ENCODE results near the gene ADAMTSL1. TPM values are rescaled to one million over a fixed set of nuclear protein-coding genes. Genes with fewer than 3 reads are reported as not detected.

ADAMTSL1 gene
- total and polyA plus RNA-seq, 2 of the 13 experiments (the other 11 are each of a cell fraction or from before 2014, with no cell fraction given): not detected

GRCh38 chr9:18770131-18770908 lies 296.4 kb downstream of the ADAMTSL1 start:
- no peak overlapping the region for H3K27ac ChIP-seq (ENCODE audit: extremely low read length, insufficient read depth, low read length)
- H2AFZ ChIP-seq (ENCODE audit: low read length): no peak overlapping the region
- no TSS peak for BruUV-seq (replicated peaks)
- DNase-seq (ENCODE audit: low spot score): no peak
- H3K27me3 ChIP-seq (ENCODE audit: control insufficient read depth in 1 of 2, insufficient read depth in 2 of 2, low read length in 2 of 2): peaks cover 0 to 11% of the 10 kb centered on the region in 2 experiments; a peak in 3 of 5 replicates
- H3K4me2 ChIP-seq (ENCODE audit: low read depth, low read length): no peak overlapping the region
- no peak overlapping the region for H3K4me3 ChIP-seq (replicated peaks in 1 of 3; ENCODE audit: insufficient read depth in 1 of 3, low read depth in 2 of 3, low read length in 3 of 3)
- WGBS (ENCODE audit: low lambda C conversion rate): 10% methylated on average over 10 of the region's 10 CpGs
- no peaks in the 10 kb centered on the region for H3K9me3 ChIP-seq (ENCODE audit: low read length)
- ATAC-seq: no peak
- no peaks in the 10 kb centered on the region for H3K4me1 ChIP-seq (ENCODE audit: insufficient read depth, low read length)
- no peaks in the 10 kb centered on the region for H4K20me1 ChIP-seq (ENCODE audit: insufficient read depth, low read length)
- POLR2A ChIA-PET: no interaction called here
- H3K36me3 ChIP-seq (replicated peaks in 1 of 2; ENCODE audit: control insufficient read depth in 1 of 2, insufficient read depth in 2 of 2, low read length in 2 of 2): no peaks in the 10 kb centered on the region
- CTCF ChIA-PET (ENCODE audit: low intra/inter-chr PET ratio, low total read pairs): no interaction called here
- TF ChIP-seq ATF3 (CRISPR knock-in tag; IDR thresholded peaks at IDR 0.05) (no peak), ATF5 (CRISPR knock-in tag; IDR thresholded peaks at IDR 0.05; ENCODE audit: low read depth) (no peak), KLF16 (CRISPR knock-in tag; IDR thresholded peaks at IDR 0.05) (no peak), CC2D1A (CRISPR knock-in tag; IDR thresholded peaks at IDR 0.05) (no peak), ZNF552 (CRISPR knock-in tag; IDR thresholded peaks at IDR 0.05; ENCODE audit: borderline replicate concordance) (no peak), PRMT3 (CRISPR knock-in tag; IDR thresholded peaks at IDR 0.05; ENCODE audit: borderline replicate concordance, low read depth) (no peak), ZNF607 (CRISPR knock-in tag; IDR thresholded peaks at IDR 0.05; ENCODE audit: borderline replicate concordance) (no peak), ZNF446 (CRISPR knock-in tag; IDR thresholded peaks at IDR 0.05) (no peak), IRF2 (CRISPR knock-in tag; IDR thresholded peaks at IDR 0.05) (no peak), ZNF557 (CRISPR knock-in tag; IDR thresholded peaks at IDR 0.05) (no peak)
- TF ChIP-seq, protein P1, sequence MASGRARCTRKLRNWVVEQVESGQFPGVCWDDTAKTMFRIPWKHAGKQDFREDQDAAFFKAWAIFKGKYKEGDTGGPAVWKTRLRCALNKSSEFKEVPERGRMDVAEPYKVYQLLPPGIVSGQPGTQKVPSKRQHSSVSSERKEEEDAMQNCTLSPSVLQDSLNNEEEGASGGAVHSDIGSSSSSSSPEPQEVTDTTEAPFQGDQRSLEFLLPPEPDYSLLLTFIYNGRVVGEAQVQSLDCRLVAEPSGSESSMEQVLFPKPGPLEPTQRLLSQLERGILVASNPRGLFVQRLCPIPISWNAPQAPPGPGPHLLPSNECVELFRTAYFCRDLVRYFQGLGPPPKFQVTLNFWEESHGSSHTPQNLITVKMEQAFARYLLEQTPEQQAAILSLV (CRISPR knock-in tag; IDR thresholded peaks at IDR 0.05; ENCODE audit: borderline replicate concordance): no peak
- TF ChIP-seq, protein P2, sequence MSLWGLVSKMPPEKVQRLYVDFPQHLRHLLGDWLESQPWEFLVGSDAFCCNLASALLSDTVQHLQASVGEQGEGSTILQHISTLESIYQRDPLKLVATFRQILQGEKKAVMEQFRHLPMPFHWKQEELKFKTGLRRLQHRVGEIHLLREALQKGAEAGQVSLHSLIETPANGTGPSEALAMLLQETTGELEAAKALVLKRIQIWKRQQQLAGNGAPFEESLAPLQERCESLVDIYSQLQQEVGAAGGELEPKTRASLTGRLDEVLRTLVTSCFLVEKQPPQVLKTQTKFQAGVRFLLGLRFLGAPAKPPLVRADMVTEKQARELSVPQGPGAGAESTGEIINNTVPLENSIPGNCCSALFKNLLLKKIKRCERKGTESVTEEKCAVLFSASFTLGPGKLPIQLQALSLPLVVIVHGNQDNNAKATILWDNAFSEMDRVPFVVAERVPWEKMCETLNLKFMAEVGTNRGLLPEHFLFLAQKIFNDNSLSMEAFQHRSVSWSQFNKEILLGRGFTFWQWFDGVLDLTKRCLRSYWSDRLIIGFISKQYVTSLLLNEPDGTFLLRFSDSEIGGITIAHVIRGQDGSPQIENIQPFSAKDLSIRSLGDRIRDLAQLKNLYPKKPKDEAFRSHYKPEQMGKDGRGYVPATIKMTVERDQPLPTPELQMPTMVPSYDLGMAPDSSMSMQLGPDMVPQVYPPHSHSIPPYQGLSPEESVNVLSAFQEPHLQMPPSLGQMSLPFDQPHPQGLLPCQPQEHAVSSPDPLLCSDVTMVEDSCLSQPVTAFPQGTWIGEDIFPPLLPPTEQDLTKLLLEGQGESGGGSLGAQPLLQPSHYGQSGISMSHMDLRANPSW (CRISPR knock-in tag; IDR thresholded peaks at IDR 0.05; ENCODE audit: borderline replicate concordance): no peak
- intact Hi-C loops (cut with micrococcal nuclease; ENCODE audit: unreplicated experiment) (no loop called here), in situ Hi-C loops (cut with HindIII; ENCODE audit: extremely low pct_ligation_motif_present, low pct_unique_long_range_greater_than_20kb) (no loop called here)
- H3K79me2 ChIP-seq (ENCODE audit: insufficient read depth, low read length): no peaks in the 10 kb centered on the region
- H3K9ac ChIP-seq (ENCODE audit: insufficient read depth, low read depth, low read length): no peak overlapping the region
- FAIRE-seq: no peak

Measured in HepG2 (cell line).